GM23338 (cell line): ENCODE results near the gene NEURL1B. TPM values are rescaled to one million over a fixed set of nuclear protein-coding genes. Genes with fewer than 3 reads are reported as not detected.

Experiments used
- ATAC-seq: fragments of 200-7000 bp; cut with Tn5 transposase; 3 replicates; pipeline ENCODE4 v1.9.1; 2020
- DNase-seq: peaks from one replicate; pipeline ENCODE4 v3.0.0-alpha.2; 2015; ENCODE audit warnings: low spot score
- H2AFZ ChIP-seq: fragments of 200-600 bp; sonication (generic); 2 replicates; pipeline ENCODE4 v1.8.0; 2016; ENCODE audit warnings: antibody characterized with exemption, mild to moderate bottlenecking, moderate library complexity
- H3F3A ChIP-seq: fragments of 200-600 bp; sonication (generic); replicated peaks from 2 replicates; pipeline ENCODE4 v1.8.0; 2017; ENCODE audit warnings: antibody characterized with exemption, mixed run types, low read depth
- H3K27ac ChIP-seq: fragments of 200-600 bp; sonication (generic); 2 replicates; pipeline ENCODE4 v1.6.1; 2016; ENCODE audit warnings: low read depth
- H3K27me3 ChIP-seq: fragments of 200-600 bp; sonication (generic); 2 replicates; pipeline ENCODE4 v1.8.0; 2016; ENCODE audit warnings: mild to moderate bottlenecking, mixed run types, moderate library complexity; ENCODE audit not compliant: insufficient read depth
- H3K36me3 ChIP-seq: fragments of 200-600 bp; sonication (generic); 2 replicates; pipeline ENCODE4 v1.8.0; 2016; ENCODE audit warnings: mild to moderate bottlenecking; ENCODE audit not compliant: insufficient read depth
- H3K4me1 ChIP-seq: fragments of 200-600 bp; sonication (generic); 2 replicates; pipeline ENCODE4 v1.8.0; 2016; ENCODE audit warnings: mild to moderate bottlenecking, moderate library complexity; ENCODE audit not compliant: insufficient read depth
- H3K4me2 ChIP-seq: fragments of 200-600 bp; sonication (generic); 2 replicates; pipeline ENCODE4 v1.7.1; 2017; ENCODE audit warnings: mixed run types
- H3K4me3 ChIP-seq: fragments of 200-600 bp; sonication (generic); 2 replicates; pipeline ENCODE4 v1.6.1; 2016; ENCODE audit warnings: mixed run types
- H3K79me2 ChIP-seq: fragments of 200-600 bp; sonication (generic); replicated peaks from 2 replicates; pipeline ENCODE4 v1.8.0; 2017; ENCODE audit warnings: mild to moderate bottlenecking; ENCODE audit not compliant: insufficient read depth
- H3K9me2 ChIP-seq: fragments of 200-600 bp; sonication (generic); 2 replicates; pipeline ENCODE4 v1.8.0; 2017; ENCODE audit not compliant: insufficient read depth
- H4K20me1 ChIP-seq: fragments of 200-600 bp; sonication (generic); replicated peaks from 2 replicates; pipeline ENCODE4 v1.8.0; 2017; ENCODE audit warnings: mild to moderate bottlenecking; ENCODE audit not compliant: insufficient read depth
- H3K27ac Mint-ChIP-seq: 2 replicates; pipeline ENCODE4 v1.8.0; 2020; ENCODE audit warnings: inconsistent platforms, mild to moderate bottlenecking, moderate library complexity, mixed read lengths
- H3K27me3 Mint-ChIP-seq: 3 replicates; pipeline ENCODE4 v1.8.0; 2022; ENCODE audit warnings: low read depth, mild to moderate bottlenecking, moderate library complexity, mixed read lengths, inconsistent platforms; ENCODE audit not compliant: insufficient read depth, poor library complexity
- H3K36me3 Mint-ChIP-seq: 3 replicates; pipeline ENCODE4 v1.8.0; 2021; ENCODE audit warnings: low read depth, mild to moderate bottlenecking, inconsistent platforms, moderate library complexity, mixed read lengths
- H3K4me1 Mint-ChIP-seq: 3 replicates; pipeline ENCODE4 v1.8.0; 2020; ENCODE audit warnings: mild to moderate bottlenecking, inconsistent platforms, mixed read lengths
- H3K4me3 Mint-ChIP-seq: 3 replicates; pipeline ENCODE4 v1.8.0; 2021; ENCODE audit warnings: moderate library complexity, mild to moderate bottlenecking, inconsistent platforms, mixed read lengths
- H3K9me3 Mint-ChIP-seq: 3 replicates; pipeline ENCODE4 v1.8.0; 2020; ENCODE audit warnings: moderate library complexity, mild to moderate bottlenecking, inconsistent platforms, mixed read lengths
- EZH2 ChIP-seq: fragments of 200-600 bp; sonication (generic); IDR thresholded peaks from one replicate; pipeline ENCODE4 v1.8.0; 2017; ENCODE audit warnings: antibody characterized with exemption, mild to moderate bottlenecking, low read depth; ENCODE audit not compliant: unreplicated experiment
- NANOG ChIP-seq: IDR thresholded peaks from 2 replicates; pipeline ENCODE4 v1.6.1; 2016; ENCODE audit warnings: antibody characterized with exemption, borderline replicate concordance
- POLR2AphosphoS5 ChIP-seq: IDR thresholded peaks from 2 replicates; pipeline ENCODE4 v1.6.1; 2016; ENCODE audit warnings: antibody characterized with exemption, low read depth
- ZNF114 ChIP-seq: fragments of 250-450 bp; sonication (Bioruptor Pico); IDR thresholded peaks from 2 replicates; pipeline ENCODE4 v1.5.0; 2020; ENCODE audit warnings: mild to moderate bottlenecking, moderate library complexity
- polyA plus RNA-seq: library from polyadenylated mRNA; unstranded; fragments of >200 nt; fragmentation: Nextera tagmentation; extraction: Ambion mirVana; gene quantifications from 2 replicates; pipeline ENCODE4 v1.2.1, GENCODE V29; 2016
- total RNA-seq: library from RNA; depleted of rRNA; stranded (reverse); fragments of >200 nt; shearing (Covaris generic); gene quantifications from 2 replicates; pipeline ENCODE4 v1.2.3, GENCODE V29; 2014
- TF ChIP-seq, protein P1 (sequence below): IDR thresholded peaks from 2 replicates; pipeline ENCODE4 v1.6.1; 2016; ENCODE audit warnings: antibody characterized with exemption
- TF ChIP-seq, protein P2 (sequence below): IDR thresholded peaks from one replicate; pipeline ENCODE4 v1.6.1; 2018; ENCODE audit warnings: antibody characterized with exemption; ENCODE audit not compliant: unreplicated experiment
- TF ChIP-seq, protein P3 (sequence below), 2 experiments: fragments of 200-600 bp in 1 of 2; sonication (generic) in 1 of 2; conservative IDR thresholded peaks; 2 replicates each; pipeline versions ENCODE4 v1.5.1 to v1.6.1; 2016 to 2017; ENCODE audit warnings: antibody characterized with exemption in 2 of 2, low read depth in 2 of 2, mild to moderate bottlenecking in 2 of 2, moderate library complexity in 1 of 2

The NEURL1B gene
- total and polyA plus RNA-seq, 2 experiments from 2014 or later, result 1.9 to 13.3 TPM

DNA sequence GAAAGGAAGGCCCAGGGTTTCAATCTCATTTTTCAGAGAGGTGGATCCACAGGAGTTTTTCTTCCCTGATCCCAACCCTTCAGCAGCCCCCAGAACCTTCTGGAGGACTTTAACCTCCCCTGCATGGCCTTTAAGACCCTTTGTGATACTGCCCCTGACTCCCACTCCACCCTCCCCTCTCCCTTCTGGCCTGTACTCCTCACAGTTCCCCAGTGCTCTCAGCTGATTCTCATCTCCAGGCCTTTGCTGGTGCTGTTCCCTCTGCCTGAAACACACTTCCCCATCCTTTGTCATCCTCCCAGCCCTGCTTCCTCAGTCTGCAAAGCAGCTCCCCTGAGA lies 18.5 kb downstream of the NEURL1B start (continued):
- TF ChIP-seq, protein P1, sequence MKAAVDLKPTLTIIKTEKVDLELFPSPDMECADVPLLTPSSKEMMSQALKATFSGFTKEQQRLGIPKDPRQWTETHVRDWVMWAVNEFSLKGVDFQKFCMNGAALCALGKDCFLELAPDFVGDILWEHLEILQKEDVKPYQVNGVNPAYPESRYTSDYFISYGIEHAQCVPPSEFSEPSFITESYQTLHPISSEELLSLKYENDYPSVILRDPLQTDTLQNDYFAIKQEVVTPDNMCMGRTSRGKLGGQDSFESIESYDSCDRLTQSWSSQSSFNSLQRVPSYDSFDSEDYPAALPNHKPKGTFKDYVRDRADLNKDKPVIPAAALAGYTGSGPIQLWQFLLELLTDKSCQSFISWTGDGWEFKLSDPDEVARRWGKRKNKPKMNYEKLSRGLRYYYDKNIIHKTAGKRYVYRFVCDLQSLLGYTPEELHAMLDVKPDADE, result no peak
- TF ChIP-seq NANOG, result no peak
- TF ChIP-seq, protein P2, sequence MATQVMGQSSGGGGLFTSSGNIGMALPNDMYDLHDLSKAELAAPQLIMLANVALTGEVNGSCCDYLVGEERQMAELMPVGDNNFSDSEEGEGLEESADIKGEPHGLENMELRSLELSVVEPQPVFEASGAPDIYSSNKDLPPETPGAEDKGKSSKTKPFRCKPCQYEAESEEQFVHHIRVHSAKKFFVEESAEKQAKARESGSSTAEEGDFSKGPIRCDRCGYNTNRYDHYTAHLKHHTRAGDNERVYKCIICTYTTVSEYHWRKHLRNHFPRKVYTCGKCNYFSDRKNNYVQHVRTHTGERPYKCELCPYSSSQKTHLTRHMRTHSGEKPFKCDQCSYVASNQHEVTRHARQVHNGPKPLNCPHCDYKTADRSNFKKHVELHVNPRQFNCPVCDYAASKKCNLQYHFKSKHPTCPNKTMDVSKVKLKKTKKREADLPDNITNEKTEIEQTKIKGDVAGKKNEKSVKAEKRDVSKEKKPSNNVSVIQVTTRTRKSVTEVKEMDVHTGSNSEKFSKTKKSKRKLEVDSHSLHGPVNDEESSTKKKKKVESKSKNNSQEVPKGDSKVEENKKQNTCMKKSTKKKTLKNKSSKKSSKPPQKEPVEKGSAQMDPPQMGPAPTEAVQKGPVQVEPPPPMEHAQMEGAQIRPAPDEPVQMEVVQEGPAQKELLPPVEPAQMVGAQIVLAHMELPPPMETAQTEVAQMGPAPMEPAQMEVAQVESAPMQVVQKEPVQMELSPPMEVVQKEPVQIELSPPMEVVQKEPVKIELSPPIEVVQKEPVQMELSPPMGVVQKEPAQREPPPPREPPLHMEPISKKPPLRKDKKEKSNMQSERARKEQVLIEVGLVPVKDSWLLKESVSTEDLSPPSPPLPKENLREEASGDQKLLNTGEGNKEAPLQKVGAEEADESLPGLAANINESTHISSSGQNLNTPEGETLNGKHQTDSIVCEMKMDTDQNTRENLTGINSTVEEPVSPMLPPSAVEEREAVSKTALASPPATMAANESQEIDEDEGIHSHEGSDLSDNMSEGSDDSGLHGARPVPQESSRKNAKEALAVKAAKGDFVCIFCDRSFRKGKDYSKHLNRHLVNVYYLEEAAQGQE, result no peak

- Histone ChIP-seq H3K36me3 (no peaks in the 10 kb centered on the region), H3K4me2 (no peak overlapping the region), H3K27me3 (no peaks in the 10 kb centered on the region), H3K27ac (no peak overlapping the region), H3K4me3 (no peak overlapping the region), H3F3A (no peaks in the 10 kb centered on the region), H3K79me2 (no peaks in the 10 kb centered on the region), H3K4me1 (no peaks in the 10 kb centered on the region), H3K9me2 (no peaks in the 10 kb centered on the region), H2AFZ (no peak overlapping the region), H4K20me1 (no peaks in the 10 kb centered on the region; the same call in 1 of the 2 replicates)
- peaks cover 8% of the 10 kb centered on the region for H3K4me1 Mint-ChIP-seq
- TF ChIP-seq, protein P1, result no peak
- TF ChIP-seq ZNF114 (CRISPR knock-in tag) (no peak), EZH2 (no peak), NANOG (no peak), POLR2AphosphoS5 (no peak)
- TF ChIP-seq, protein P3, sequence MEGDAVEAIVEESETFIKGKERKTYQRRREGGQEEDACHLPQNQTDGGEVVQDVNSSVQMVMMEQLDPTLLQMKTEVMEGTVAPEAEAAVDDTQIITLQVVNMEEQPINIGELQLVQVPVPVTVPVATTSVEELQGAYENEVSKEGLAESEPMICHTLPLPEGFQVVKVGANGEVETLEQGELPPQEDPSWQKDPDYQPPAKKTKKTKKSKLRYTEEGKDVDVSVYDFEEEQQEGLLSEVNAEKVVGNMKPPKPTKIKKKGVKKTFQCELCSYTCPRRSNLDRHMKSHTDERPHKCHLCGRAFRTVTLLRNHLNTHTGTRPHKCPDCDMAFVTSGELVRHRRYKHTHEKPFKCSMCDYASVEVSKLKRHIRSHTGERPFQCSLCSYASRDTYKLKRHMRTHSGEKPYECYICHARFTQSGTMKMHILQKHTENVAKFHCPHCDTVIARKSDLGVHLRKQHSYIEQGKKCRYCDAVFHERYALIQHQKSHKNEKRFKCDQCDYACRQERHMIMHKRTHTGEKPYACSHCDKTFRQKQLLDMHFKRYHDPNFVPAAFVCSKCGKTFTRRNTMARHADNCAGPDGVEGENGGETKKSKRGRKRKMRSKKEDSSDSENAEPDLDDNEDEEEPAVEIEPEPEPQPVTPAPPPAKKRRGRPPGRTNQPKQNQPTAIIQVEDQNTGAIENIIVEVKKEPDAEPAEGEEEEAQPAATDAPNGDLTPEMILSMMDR (conservative IDR thresholded peaks at IDR 0.05; ENCODE audit: low read depth in 2 of 2), result no peak
- TF ChIP-seq, protein P2, result no peak
- H3K9me3 Mint-ChIP-seq, result peaks cover 20% of the 10 kb centered on the region
- H3K27ac Mint-ChIP-seq, result no peak overlapping the region
- peaks cover 5% of the 10 kb centered on the region for H3K27me3 Mint-ChIP-seq
- DNase-seq, result peak; percentile 53
- ATAC-seq, result peak; percentile 81
- H3K4me3 Mint-ChIP-seq, result no peak overlapping the region
- peaks cover 19% of the 10 kb centered on the region for H3K36me3 Mint-ChIP-seq
These were observed 19.0 kb downstream of the NEURL1B start for GRCh38 chr5:172659909-172660628.
